Measurements from ENCODE around the gene SLC25A51. TPM values are rescaled to one million over a fixed set of nuclear protein-coding genes. Genes with fewer than 3 reads are reported as not detected.
"Not testable (repeated sequence)": the region's sequence is repeated elsewhere in the genome, so short reads cannot be mapped to it uniquely, and the experiment has no call there.

Gene SLC25A51
- total RNA-seq, 2 donors from 2014 or later: 30.2 to 30.3 TPM

- ATAC-seq: no peak
- intact Hi-C loops (cut with DNase I): loop anchor here (5.0 kb wide), 3 partner anchors 176 to 451 kb away; no protein-coding TSS in a partner anchor
- no peak for DNase-seq
These were observed 7.3 kb upstream of the SLC25A51 start for GRCh38 chr9:37911271-37911681.

- intact Hi-C loops (cut with DNase I): loop anchor here (5.0 kb wide), 3 partner anchors 177 to 452 kb away; no protein-coding TSS in a partner anchor
- ATAC-seq (no peak), DNase-seq (no peak)
These were observed 6.3 kb upstream of the SLC25A51 start for GRCh38 chr9:37910271-37910670.

- not testable (repeated sequence) for ATAC-seq, DNase-seq
- intact Hi-C loops (cut with DNase I): loop anchor here (5.0 to 10.0 kb wide), 4 partner anchors 177 to 455 kb away; no protein-coding TSS in a partner anchor
These were observed 5.9 kb upstream of the SLC25A51 start for GRCh38 chr9:37909836-37910235.

- ATAC-seq (no peak), DNase-seq (no peak)
- intact Hi-C loops (cut with DNase I): loop anchor here in 1 of 2 donors (10.0 kb wide), 1 partner anchor 455 kb away; no protein-coding TSS in a partner anchor
These were observed 5.4 kb upstream of the SLC25A51 start for GRCh38 chr9:37909326-37909725.

GRCh38 chr9:37908698-37909186, 4.8 kb upstream of the SLC25A51 start:
- intact Hi-C loops (cut with DNase I): loop anchor here in 1 of 2 donors (10.0 kb wide), 1 partner anchor 456 kb away; no protein-coding TSS in a partner anchor
- ATAC-seq (no peak), DNase-seq (no peak)

- intact Hi-C loops (cut with DNase I): loop anchor here in 1 of 2 donors (10.0 kb wide), 1 partner anchor 457 kb away; no protein-coding TSS in a partner anchor
- DNase-seq (no peak), ATAC-seq (no peak)
These were observed 4.4 kb upstream of the SLC25A51 start for GRCh38 chr9:37908283-37908682.

- no peak for ATAC-seq
- DNase-seq: no peak
- intact Hi-C loops (cut with DNase I): loop anchor here in 1 of 2 donors (10.0 kb wide), 1 partner anchor 458 kb away; no protein-coding TSS in a partner anchor
These were observed 2.6 kb upstream of the SLC25A51 start for GRCh38 chr9:37906312-37907239.

- intact Hi-C loops (cut with DNase I): loop anchor here in 1 of 2 donors (10.0 kb wide), 1 partner anchor 459 kb away; no protein-coding TSS in a partner anchor
- no peak for DNase-seq
- no peak for ATAC-seq
These were observed 1.8 kb upstream of the SLC25A51 start for GRCh38 chr9:37905776-37906175.

- no peak for DNase-seq
- intact Hi-C loops (cut with DNase I): loop anchor here in 1 of 2 donors (10.0 kb wide), 1 partner anchor 460 kb away; no protein-coding TSS in a partner anchor
- ATAC-seq: no peak
These were observed 1.2 kb upstream of the SLC25A51 start for GRCh38 chr9:37905131-37905505.

- no peak for DNase-seq
- ATAC-seq: peak; percentile 16 to 32
- intact Hi-C loops (cut with DNase I): loop anchor here in 1 of 2 donors (10.0 kb wide), 1 partner anchor 460 kb away; no protein-coding TSS in a partner anchor
These were observed 661 bp upstream of the SLC25A51 start for GRCh38 chr9:37904445-37905130.

- no peak for DNase-seq
- intact Hi-C loops (cut with DNase I): loop anchor here in 1 of 2 donors (10.0 kb wide), 1 partner anchor 462 kb away; no protein-coding TSS in a partner anchor
- peak in 1 of 2 donors; percentile 4 for ATAC-seq
These were observed 906 bp downstream of the SLC25A51 start for GRCh38 chr9:37902796-37903646.

GRCh38 chr9:37902131-37902530, 1.8 kb downstream of the SLC25A51 start:
- ATAC-seq: no peak
- DNase-seq: no peak
- intact Hi-C loops (cut with DNase I): loop anchor here in 1 of 2 donors (10.0 kb wide), 1 partner anchor 463 kb away; no protein-coding TSS in a partner anchor

GRCh38 chr9:37899041-37899440, 4.9 kb downstream of the SLC25A51 start:
- intact Hi-C loops (cut with DNase I): no loop called here
- DNase-seq (no peak), ATAC-seq (no peak)

- no peak for ATAC-seq
These were observed 6.3 kb downstream of the SLC25A51 start for GRCh38 chr9:37897665-37898064.

GRCh38 chr9:37892063-37892462, 11.9 kb downstream of the SLC25A51 start:
- intact Hi-C loops (cut with DNase I): no loop called here
- no peak for DNase-seq
- ATAC-seq: no peak

More at GRCh38 chr9:37897665-37898064, 6.3 kb downstream of the SLC25A51 start:
- DNase-seq: no peak
- intact Hi-C loops (cut with DNase I): no loop called here

GRCh38 chr9:37891042-37891441, 12.9 kb downstream of the SLC25A51 start:
- ATAC-seq; intact Hi-C loops (cut with DNase I); DNase-seq: not testable (repeated sequence)

- DNase-seq (no peak), ATAC-seq (no peak)
- intact Hi-C loops (cut with DNase I): no loop called here
These were observed 14.4 kb downstream of the SLC25A51 start for GRCh38 chr9:37889536-37889935.

GRCh38 chr9:37887977-37888583, 15.8 kb downstream of the SLC25A51 start:
- intact Hi-C loops (cut with DNase I); ATAC-seq; DNase-seq: not testable (repeated sequence)
